HUES48 (cell line): ENCODE measurements around the gene ANK2.

Experiments used
- H3K27ac ChIP-seq: one replicate; pipeline ENCODE4 v1.7.0; 2013; ENCODE audit warnings: low read depth, low read length, inconsistent platforms
- H3K27me3 ChIP-seq: 2 replicates; pipeline ENCODE4 v1.6.1; 2013; ENCODE audit warnings: mild to moderate bottlenecking, low read length; ENCODE audit not compliant: control insufficient read depth, insufficient read depth
- H3K36me3 ChIP-seq: 2 replicates; pipeline ENCODE4 v1.6.1; 2013; ENCODE audit warnings: low read length; ENCODE audit not compliant: control insufficient read depth, insufficient read depth
- H3K4me1 ChIP-seq: 2 replicates; pipeline ENCODE4 v1.6.1; 2013; ENCODE audit warnings: mild to moderate bottlenecking, low read length; ENCODE audit not compliant: control insufficient read depth, insufficient read depth
- H3K4me3 ChIP-seq: 2 replicates; pipeline ENCODE4 v1.5.1; 2013; ENCODE audit warnings: mild to moderate bottlenecking, low read depth, low read length
- H3K9ac ChIP-seq: 2 replicates; pipeline ENCODE4 v1.6.1; 2013; ENCODE audit warnings: mild to moderate bottlenecking, low read depth, low read length, moderate library complexity
- H3K9me3 ChIP-seq: 2 replicates; pipeline ENCODE4 v1.6.1; 2013; ENCODE audit warnings: low read length; ENCODE audit not compliant: control insufficient read depth, insufficient read depth

ANK2 gene

GRCh38 chr4:113049421-113050370 is at the start of gene ANK2:
ANK2 (plus strand) TSS chr4:113049653; CDS start chr4:113049729, 76 bp downstream.
- Histone ChIP-seq H3K9ac (no peak within 1 kb of the TSS), H3K27ac (peak within 1 kb of the TSS; percentile 36), H3K27me3 (no peaks in the 10 kb centered on the region), H3K4me1 (peaks cover 28% of the 10 kb centered on the region), H3K36me3 (no peaks in the 10 kb centered on the region), H3K4me3 (peak within 1 kb of the TSS; percentile 33), H3K9me3 (no peaks in the 10 kb centered on the region)

DNA sequence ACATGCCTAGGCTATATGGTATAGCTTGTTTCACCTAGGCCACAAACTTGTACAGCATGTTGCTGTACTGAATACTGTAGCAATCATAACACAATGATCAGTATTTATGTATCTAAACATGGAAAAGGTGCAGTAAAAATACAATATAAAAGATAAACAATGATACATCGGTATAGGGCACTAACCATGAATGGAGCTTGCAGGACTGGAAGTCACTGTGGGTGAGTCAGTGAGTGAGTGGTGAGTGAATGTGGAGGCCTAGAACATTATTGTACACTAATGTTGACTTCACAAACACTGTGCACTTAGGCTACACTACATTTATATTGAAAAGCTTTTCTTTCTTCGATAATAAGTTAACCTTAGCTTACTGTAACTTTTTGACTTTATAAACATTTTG is 45.6 kb upstream of the ANK2 start:
- H3K4me1 ChIP-seq: 0 out of 2 replicates have a peak, but pooled peaks cover 6% of the 10 kb centered on the region

DNA sequence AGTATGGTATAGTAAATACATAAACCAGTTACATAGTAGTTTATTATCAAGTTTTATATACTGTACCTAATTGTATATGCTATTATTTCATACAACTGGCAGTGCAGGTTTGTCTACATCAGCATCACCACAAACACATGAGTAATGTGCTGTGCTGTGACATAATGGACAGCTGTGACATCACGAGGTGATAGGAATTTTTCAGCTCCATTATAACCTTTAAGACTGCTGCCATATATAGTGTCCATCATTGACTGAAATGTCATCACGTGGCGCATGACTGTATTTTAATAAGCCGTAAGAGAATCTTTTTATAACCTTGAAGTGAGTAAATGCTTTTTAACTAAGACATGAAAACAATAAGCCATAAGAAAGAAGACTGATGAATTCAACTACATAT is 44.8 kb upstream of the ANK2 start:
- H3K9me3 ChIP-seq: no peaks in the 10 kb centered on the region
- H3K27ac ChIP-seq: no peak overlapping the region
- no peaks in the 10 kb centered on the region for H3K36me3 ChIP-seq
- H3K4me1 ChIP-seq: 0 out of 2 replicates have a peak, but pooled peaks cover 4% of the 10 kb centered on the region
- H3K9ac ChIP-seq: no peak overlapping the region
- H3K4me3 ChIP-seq: no peak overlapping the region
- H3K27me3 ChIP-seq: no peaks in the 10 kb centered on the region

More for the DNA sequence above, 45.6 kb upstream of the ANK2 start:
- H3K27me3 ChIP-seq: no peaks in the 10 kb centered on the region
- no peak overlapping the region for H3K4me3 ChIP-seq
- H3K9ac ChIP-seq: no peak overlapping the region
- H3K36me3 ChIP-seq: no peaks in the 10 kb centered on the region
- no peak overlapping the region for H3K27ac ChIP-seq
- H3K9me3 ChIP-seq: no peaks in the 10 kb centered on the region

DNA sequence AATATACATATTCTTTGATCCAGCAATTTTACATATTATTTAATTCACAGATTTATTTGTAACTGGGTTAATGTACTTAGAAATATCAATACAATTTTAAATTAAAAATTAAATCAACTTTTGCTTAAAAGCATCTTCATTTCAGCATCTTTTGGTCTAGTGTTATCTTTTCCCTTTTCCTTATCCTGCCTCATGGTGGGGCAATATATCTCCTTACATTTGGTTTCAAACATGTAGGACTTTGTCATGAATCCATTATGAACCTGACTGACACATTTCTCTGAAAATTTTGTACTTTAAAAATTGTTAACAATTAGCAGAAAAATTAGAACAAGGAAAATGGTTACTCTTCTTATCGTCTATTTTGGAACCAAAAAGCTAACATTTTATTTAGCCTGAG is 42.8 kb upstream of the ANK2 start:
- Histone ChIP-seq H3K36me3 (no peaks in the 10 kb centered on the region), H3K4me3 (no peak overlapping the region), H3K9me3 (no peaks in the 10 kb centered on the region), H3K27me3 (no peaks in the 10 kb centered on the region), H3K27ac (no peak overlapping the region), H3K4me1 (no peaks in the 10 kb centered on the region), H3K9ac (no peak overlapping the region)

DNA sequence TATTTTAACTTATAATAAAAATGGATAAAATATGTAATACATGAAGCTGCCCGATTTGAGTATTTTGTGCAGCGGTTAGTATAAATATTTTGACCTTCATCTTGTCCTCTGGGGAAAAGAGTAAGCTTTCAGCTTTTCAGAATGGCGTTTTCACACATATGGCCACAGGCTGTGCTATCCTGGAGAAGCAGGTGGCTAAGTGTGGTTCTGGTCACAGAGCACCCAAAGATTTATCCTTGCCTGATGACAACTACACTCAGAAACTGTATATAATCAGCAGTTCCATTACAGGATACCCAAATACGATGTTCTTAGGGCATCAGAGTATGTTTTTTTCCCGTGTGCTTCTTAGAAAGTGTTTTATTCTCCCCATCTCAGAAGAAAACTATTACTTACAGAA is 42.3 kb upstream of the ANK2 start:
- no peaks in the 10 kb centered on the region for H3K36me3 ChIP-seq
- no peaks in the 10 kb centered on the region for H3K4me1 ChIP-seq
- H3K4me3 ChIP-seq: no peak overlapping the region
- H3K9me3 ChIP-seq: no peaks in the 10 kb centered on the region
- H3K27ac ChIP-seq: no peak overlapping the region
- H3K9ac ChIP-seq: no peak overlapping the region
- no peaks in the 10 kb centered on the region for H3K27me3 ChIP-seq

DNA sequence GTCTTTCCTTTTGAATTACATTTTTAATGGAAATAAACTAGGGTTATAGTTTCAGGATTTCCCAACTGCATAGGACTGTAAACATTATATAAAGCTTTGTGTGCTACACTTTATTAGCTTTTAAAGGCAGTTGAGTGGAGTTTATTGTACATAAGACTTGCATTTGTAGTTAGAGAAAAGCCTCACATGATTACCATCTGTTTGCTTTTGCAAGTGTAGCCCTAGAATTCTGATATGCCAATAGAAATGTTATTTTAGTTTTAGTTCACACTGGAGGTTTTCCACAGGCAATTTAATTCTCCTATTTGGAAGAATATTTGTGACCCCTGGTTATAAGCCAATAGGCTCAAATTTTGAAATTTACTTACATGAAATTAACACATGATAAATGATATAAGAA is 41.3 kb upstream of the ANK2 start:
- Histone ChIP-seq H3K27ac (no peak overlapping the region), H3K4me3 (no peak overlapping the region), H3K9me3 (no peaks in the 10 kb centered on the region), H3K9ac (no peak overlapping the region), H3K36me3 (no peaks in the 10 kb centered on the region), H3K27me3 (no peaks in the 10 kb centered on the region), H3K4me1 (no peaks in the 10 kb centered on the region; the same call in 1 of the 2 replicates)

GRCh38 chr4:113008716-113009115 is 40.7 kb upstream of the ANK2 start:
- Histone ChIP-seq H3K27me3 (no peaks in the 10 kb centered on the region), H3K9ac (no peak overlapping the region), H3K27ac (no peak overlapping the region), H3K4me3 (no peak overlapping the region), H3K4me1 (no peaks in the 10 kb centered on the region; the same call in 1 of the 2 replicates), H3K36me3 (no peaks in the 10 kb centered on the region), H3K9me3 (no peaks in the 10 kb centered on the region)

- Histone ChIP-seq H3K9ac (no peak overlapping the region), H3K9me3 (no peaks in the 10 kb centered on the region), H3K4me3 (no peak overlapping the region), H3K36me3 (no peaks in the 10 kb centered on the region), H3K27me3 (no peaks in the 10 kb centered on the region), H3K4me1 (no peaks in the 10 kb centered on the region; the same call in 1 of the 2 replicates), H3K27ac (no peak overlapping the region)
Observed at GRCh38 chr4:113009461-113009860, 40.0 kb upstream of the ANK2 start.

GRCh38 chr4:113012122-113012725 is 37.2 kb upstream of the ANK2 start:
- no peak overlapping the region for H3K4me3 ChIP-seq
- H3K36me3 ChIP-seq: no peaks in the 10 kb centered on the region

GRCh38 chr4:113012786-113013185 is 36.7 kb upstream of the ANK2 start:
- Histone ChIP-seq H3K36me3 (no peaks in the 10 kb centered on the region), H3K27ac (no peak overlapping the region), H3K9me3 (no peaks in the 10 kb centered on the region), H3K9ac (no peak overlapping the region), H3K27me3 (no peaks in the 10 kb centered on the region), H3K4me3 (no peak overlapping the region), H3K4me1 (no peaks in the 10 kb centered on the region; the same call in 1 of the 2 replicates)

More at GRCh38 chr4:113012122-113012725, 37.2 kb upstream of the ANK2 start:
- no peaks in the 10 kb centered on the region; the same call in 1 of the 2 replicates for H3K4me1 ChIP-seq
- no peak overlapping the region for H3K27ac ChIP-seq
- no peaks in the 10 kb centered on the region for H3K9me3 ChIP-seq
- H3K27me3 ChIP-seq: no peaks in the 10 kb centered on the region
- H3K9ac ChIP-seq: no peak overlapping the region

DNA sequence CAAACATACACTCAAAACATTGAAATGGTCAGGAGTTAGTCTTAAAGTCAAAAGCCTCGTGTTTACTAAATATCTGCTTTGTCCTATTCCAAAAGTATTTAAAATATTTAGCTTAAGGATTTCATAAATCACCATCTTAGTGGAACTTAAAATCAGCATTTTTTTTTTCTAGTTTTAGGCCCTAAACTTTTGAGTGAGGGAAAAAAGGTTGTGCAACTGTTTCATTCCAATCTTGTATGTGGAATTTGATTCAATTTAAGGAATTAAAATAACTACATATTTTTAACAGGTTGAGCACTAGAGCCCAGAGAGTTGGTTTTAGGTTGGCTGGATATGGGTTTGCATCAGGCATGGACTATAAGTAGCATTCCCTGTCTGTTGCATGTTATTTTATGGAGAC is 35.7 kb upstream of the ANK2 start:
- H3K9ac ChIP-seq: no peak overlapping the region
- H3K4me3 ChIP-seq: no peak overlapping the region
- H3K9me3 ChIP-seq: no peaks in the 10 kb centered on the region
- no peaks in the 10 kb centered on the region; the same call in 1 of the 2 replicates for H3K4me1 ChIP-seq
- no peaks in the 10 kb centered on the region for H3K27me3 ChIP-seq
- H3K36me3 ChIP-seq: no peaks in the 10 kb centered on the region
- no peak overlapping the region for H3K27ac ChIP-seq
